HepG2 (cell line): ENCODE results near the gene ALB. TPM values are rescaled to one million over a fixed set of nuclear protein-coding genes. Genes with fewer than 3 reads are reported as not detected.

Experiments
- ATF3 ChIP-seq: sonication (generic); formaldehyde crosslinking; IDR thresholded peaks from 2 replicates; pipeline ENCODE4 v1.4.0; 2020; ENCODE audit warnings: missing genetic modification reagents
- BRCA1 ChIP-seq: sonication (generic); formaldehyde crosslinking; IDR thresholded peaks from 2 replicates; pipeline ENCODE4 v1.4.0; 2020; ENCODE audit warnings: missing genetic modification reagents
- GFI1 ChIP-seq: sonication (generic); formaldehyde crosslinking; IDR thresholded peaks from 2 replicates; pipeline ENCODE4 v1.5.0; 2020; ENCODE audit warnings: missing genetic modification reagents, mild to moderate bottlenecking, borderline replicate concordance
- IRX3 ChIP-seq: sonication (generic); formaldehyde crosslinking; IDR thresholded peaks from 2 replicates; pipeline ENCODE4 v1.8.1; 2023; ENCODE audit warnings: mild to moderate bottlenecking, low read depth, missing genetic modification reagents, borderline replicate concordance
- ISL2 ChIP-seq: sonication (generic); formaldehyde crosslinking; IDR thresholded peaks from 2 replicates; pipeline ENCODE4 v1.5.0; 2020; ENCODE audit warnings: missing genetic modification reagents
- MBD4 ChIP-seq: IDR thresholded peaks from 2 replicates; pipeline ENCODE4 v1.6.1; 2012; ENCODE audit warnings: low read length, inconsistent platforms, borderline replicate concordance
- MEIS1 ChIP-seq: sonication (generic); formaldehyde crosslinking; IDR thresholded peaks from 2 replicates; pipeline ENCODE4 v1.9.0; 2021; ENCODE audit warnings: mild to moderate bottlenecking, missing genetic modification reagents, moderate library complexity, borderline replicate concordance
- MTA1 ChIP-seq: sonication (generic); formaldehyde crosslinking; IDR thresholded peaks from 2 replicates; pipeline ENCODE4 v1.4.0; 2020; ENCODE audit warnings: missing genetic modification reagents, mild to moderate bottlenecking, borderline replicate concordance
- NCOA2 ChIP-seq: sonication (generic); formaldehyde crosslinking; IDR thresholded peaks from 2 replicates; pipeline ENCODE4 v1.8.0; 2022; ENCODE audit warnings: inconsistent platforms
- RXRB ChIP-seq: IDR thresholded peaks from 2 replicates; pipeline ENCODE4 v1.6.1; 2016; ENCODE audit warnings: borderline replicate concordance, missing genetic modification reagents, missing compliant biosample characterization
- SMAD3 ChIP-seq: sonication (generic); formaldehyde crosslinking; IDR thresholded peaks from 2 replicates; pipeline ENCODE4 v1.4.0; 2020; ENCODE audit warnings: missing genetic modification reagents
- TRAFD1 ChIP-seq: sonication (generic); formaldehyde crosslinking; IDR thresholded peaks from 2 replicates; pipeline ENCODE4 v1.5.1; 2020; ENCODE audit warnings: missing genetic modification reagents, mild to moderate bottlenecking, borderline replicate concordance
- ZC3H4 ChIP-seq: sonication (generic); formaldehyde crosslinking; IDR thresholded peaks from 2 replicates; pipeline ENCODE4 v1.4.0; 2020; ENCODE audit warnings: missing genetic modification reagents, borderline replicate concordance
- ZFP36L1 ChIP-seq: sonication (generic); formaldehyde crosslinking; IDR thresholded peaks from 2 replicates; pipeline ENCODE4 v1.8.0; 2022; ENCODE audit warnings: mild to moderate bottlenecking, missing genetic modification reagents, moderate library complexity
- ZFX ChIP-seq: sonication (generic); formaldehyde crosslinking; IDR thresholded peaks from 2 replicates; pipeline ENCODE4 v1.4.0; 2020; ENCODE audit warnings: mild to moderate bottlenecking, low read depth, missing genetic modification reagents, moderate library complexity
- ZNF230 ChIP-seq: sonication (generic); formaldehyde crosslinking; IDR thresholded peaks from 2 replicates; pipeline ENCODE4 v1.4.0; 2020; ENCODE audit warnings: mild to moderate bottlenecking, missing genetic modification reagents
- ZNF501 ChIP-seq: sonication (generic); formaldehyde crosslinking; IDR thresholded peaks from 2 replicates; pipeline ENCODE4 v1.5.1; 2020; ENCODE audit warnings: mild to moderate bottlenecking, moderate library complexity, missing genetic modification reagents
- ZNF503 ChIP-seq: sonication (generic); formaldehyde crosslinking; IDR thresholded peaks from 2 replicates; pipeline ENCODE4 v1.4.0; 2020; ENCODE audit warnings: missing genetic modification reagents
- ZSCAN25 ChIP-seq: sonication (generic); formaldehyde crosslinking; IDR thresholded peaks from 2 replicates; pipeline ENCODE4 v1.8.0; 2022; ENCODE audit warnings: mild to moderate bottlenecking, missing genetic modification reagents
- ZSCAN9 ChIP-seq: IDR thresholded peaks from 2 replicates; pipeline ENCODE4 v1.6.1; 2016; ENCODE audit warnings: borderline replicate concordance
- polyA plus RNA-seq, 8 experiments: library from polyadenylated mRNA; depleted of rRNA in 3 of 8; stranded (reverse) in 7 of 8; unstranded in 1 of 8; fragments of >200 nt; fragmentation: Illumina TruSeq in 4 of 8; extraction: Trizol in 4 of 8; gene quantifications; 2 replicates each; pipeline versions ENCODE4 v1.2.1 to v1.2.3, GENCODE V29; 2011 to 2016; ENCODE audit warnings: low read depth in 4 of 8, missing spikeins in 1 of 8, mixed read lengths in 1 of 8; ENCODE audit not compliant: insufficient read depth in 1 of 8
- total RNA-seq, 5 experiments: library from RNA; depleted of rRNA; stranded (reverse); fragments of >200 nt; fragmentation: Illumina TruSeq; extraction: Trizol; gene quantifications; 2 replicates each; pipeline ENCODE4 v1.2.3, GENCODE V29; 2016; ENCODE audit warnings: low read depth in 1 of 5
- TF ChIP-seq, protein P1 (sequence below): sonication (generic); formaldehyde crosslinking; IDR thresholded peaks from 2 replicates; pipeline ENCODE4 v1.5.0; 2020; ENCODE audit warnings: mild to moderate bottlenecking, missing genetic modification reagents, borderline replicate concordance
- TF ChIP-seq, protein P2 (sequence below): sonication (generic); formaldehyde crosslinking; IDR thresholded peaks from 2 replicates; pipeline ENCODE4 v1.8.1; 2023; ENCODE audit warnings: missing genetic modification reagents, inconsistent platforms, borderline replicate concordance
- TF ChIP-seq, protein P3 (sequence below): sonication (generic); formaldehyde crosslinking; IDR thresholded peaks from 2 replicates; pipeline ENCODE4 v1.5.0; 2020; ENCODE audit warnings: missing genetic modification reagents

Gene ALB
- total and polyA plus RNA-seq, 2 of the 13 experiments (the other 11 are each of a cell fraction or from before 2014, with no cell fraction given), result 22,259 to 22,625 TPM

DNA sequence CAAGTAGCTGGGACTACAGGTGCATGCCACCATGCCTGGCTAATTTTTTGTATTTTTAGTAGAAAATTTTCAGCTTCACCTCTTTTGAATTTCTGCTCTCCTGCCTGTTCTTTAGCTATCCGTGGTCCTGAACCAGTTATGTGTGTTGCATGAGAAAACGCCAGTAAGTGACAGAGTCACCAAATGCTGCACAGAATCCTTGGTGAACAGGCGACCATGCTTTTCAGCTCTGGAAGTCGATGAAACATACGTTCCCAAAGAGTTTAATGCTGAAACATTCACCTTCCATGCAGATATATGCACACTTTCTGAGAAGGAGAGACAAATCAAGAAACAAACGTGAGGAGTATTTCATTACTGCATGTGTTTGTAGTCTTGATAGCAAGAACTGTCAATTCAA is 13.9 kb downstream of the ALB start (continued):
- TF ChIP-seq, protein P1, sequence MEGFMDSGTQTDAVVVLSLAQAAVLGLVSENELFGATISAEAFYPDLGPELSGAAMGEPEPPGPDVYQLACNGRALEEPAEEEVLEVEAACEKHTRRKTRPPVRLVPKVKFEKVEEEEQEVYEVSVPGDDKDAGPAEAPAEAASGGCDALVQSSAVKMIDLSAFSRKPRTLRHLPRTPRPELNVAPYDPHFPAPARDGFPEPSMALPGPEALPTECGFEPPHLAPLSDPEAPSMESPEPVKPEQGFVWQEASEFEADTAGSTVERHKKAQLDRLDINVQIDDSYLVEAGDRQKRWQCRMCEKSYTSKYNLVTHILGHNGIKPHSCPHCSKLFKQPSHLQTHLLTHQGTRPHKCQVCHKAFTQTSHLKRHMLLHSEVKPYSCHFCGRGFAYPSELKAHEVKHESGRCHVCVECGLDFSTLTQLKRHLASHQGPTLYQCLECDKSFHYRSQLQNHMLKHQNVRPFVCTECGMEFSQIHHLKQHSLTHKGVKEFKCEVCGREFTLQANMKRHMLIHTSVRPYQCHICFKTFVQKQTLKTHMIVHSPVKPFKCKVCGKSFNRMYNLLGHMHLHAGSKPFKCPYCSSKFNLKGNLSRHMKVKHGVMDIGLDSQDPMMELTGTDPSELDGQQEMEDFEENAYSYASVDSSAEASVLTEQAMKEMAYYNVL (CRISPR knock-in tag), result no peak
- TF ChIP-seq ZNF230 (no peak), ZNF501 (no peak), ZSCAN9 (CRISPR knock-in tag) (no peak), BRCA1 (CRISPR knock-in tag) (no peak), ZFP36L1 (no peak), MEIS1 (CRISPR knock-in tag) (no peak), IRX3 (peak; percentile 33; the same call in 1 of the 2 replicates), NCOA2 (0 out of 2 replicates have a peak, but pooled peaks have one; percentile 11), ZFX (no peak), ATF3 (CRISPR knock-in tag) (no peak), RXRB (no peak), ZC3H4 (CRISPR knock-in tag) (no peak), ZSCAN25 (CRISPR knock-in tag) (no peak), TRAFD1 (CRISPR knock-in tag) (no peak), MTA1 (no peak), ISL2 (CRISPR knock-in tag) (no peak), GFI1 (CRISPR knock-in tag) (no peak), ZNF503 (no peak), SMAD3 (CRISPR knock-in tag) (peak; percentile 55; the same call in 1 of the 2 replicates), MBD4 (peak; percentile 5; the same call in 1 of the 2 replicates)
- TF ChIP-seq, protein P2, sequence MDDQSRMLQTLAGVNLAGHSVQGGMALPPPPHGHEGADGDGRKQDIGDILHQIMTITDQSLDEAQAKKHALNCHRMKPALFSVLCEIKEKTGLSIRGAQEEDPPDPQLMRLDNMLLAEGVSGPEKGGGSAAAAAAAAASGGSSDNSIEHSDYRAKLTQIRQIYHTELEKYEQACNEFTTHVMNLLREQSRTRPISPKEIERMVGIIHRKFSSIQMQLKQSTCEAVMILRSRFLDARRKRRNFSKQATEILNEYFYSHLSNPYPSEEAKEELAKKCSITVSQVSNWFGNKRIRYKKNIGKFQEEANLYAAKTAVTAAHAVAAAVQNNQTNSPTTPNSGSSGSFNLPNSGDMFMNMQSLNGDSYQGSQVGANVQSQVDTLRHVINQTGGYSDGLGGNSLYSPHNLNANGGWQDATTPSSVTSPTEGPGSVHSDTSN (CRISPR knock-in tag), result 0 out of 2 replicates have a peak, but pooled peaks have one; percentile 32
- TF ChIP-seq, protein P3, sequence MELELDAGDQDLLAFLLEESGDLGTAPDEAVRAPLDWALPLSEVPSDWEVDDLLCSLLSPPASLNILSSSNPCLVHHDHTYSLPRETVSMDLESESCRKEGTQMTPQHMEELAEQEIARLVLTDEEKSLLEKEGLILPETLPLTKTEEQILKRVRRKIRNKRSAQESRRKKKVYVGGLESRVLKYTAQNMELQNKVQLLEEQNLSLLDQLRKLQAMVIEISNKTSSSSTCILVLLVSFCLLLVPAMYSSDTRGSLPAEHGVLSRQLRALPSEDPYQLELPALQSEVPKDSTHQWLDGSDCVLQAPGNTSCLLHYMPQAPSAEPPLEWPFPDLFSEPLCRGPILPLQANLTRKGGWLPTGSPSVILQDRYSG (CRISPR knock-in tag), result no peak
